HepG2 (cell line): ENCODE results near the gene SPTBN4. TPM values are rescaled to one million over a fixed set of nuclear protein-coding genes. Genes with fewer than 3 reads are reported as not detected.

Experiments used
- ATF7 ChIP-seq, 2 experiments: fragments of 450-650 bp in 1 of 2; sonication (generic) in 1 of 2; formaldehyde crosslinking in 1 of 2; IDR thresholded peaks; 2 replicates each; pipeline versions ENCODE4 v1.4.0 to v1.6.1; 2016 to 2020; ENCODE audit warnings: antibody characterized with exemption in 1 of 2, mild to moderate bottlenecking in 1 of 2, missing genetic modification reagents in 1 of 2
- EHMT2 ChIP-seq: fragments of 200-600 bp; sonication (generic); IDR thresholded peaks from 2 replicates; pipeline ENCODE4 v1.7.0; 2017; ENCODE audit warnings: antibody characterized with exemption, low read depth, low read length, borderline replicate concordance
- KDM1A ChIP-seq: IDR thresholded peaks from 2 replicates; pipeline ENCODE4 v1.6.1; 2016; ENCODE audit warnings: missing compliant biosample characterization
- LCORL ChIP-seq, 2 experiments: fragments of 450-650 bp in 1 of 2; sonication (generic) in 1 of 2; formaldehyde crosslinking in 1 of 2; IDR thresholded peaks; 2 replicates each; pipeline versions ENCODE4 v1.5.0 to v1.6.1; 2017 to 2020; ENCODE audit warnings: antibody characterized with exemption in 1 of 2, missing genetic modification reagents in 1 of 2
- NCOR1 ChIP-seq: fragments of 200-600 bp; sonication (generic); IDR thresholded peaks from 2 replicates; pipeline ENCODE4 v1.7.0; 2017; ENCODE audit warnings: antibody characterized with exemption, low read length, borderline replicate concordance
- RBM39 ChIP-seq: fragments of 200-400 bp; formaldehyde crosslinking; IDR thresholded peaks from one replicate; pipeline ENCODE4 v1.6.1; 2018; ENCODE audit warnings: antibody characterized with exemption, mild to moderate bottlenecking, low read depth, low read length; ENCODE audit not compliant: poor library complexity, severe bottlenecking
- TCF7 ChIP-seq: sonication (generic); IDR thresholded peaks from 2 replicates; pipeline ENCODE4 v1.6.1; 2016; ENCODE audit warnings: antibody characterized with exemption, low read depth
- TOPORS ChIP-seq: sonication (generic); formaldehyde crosslinking; IDR thresholded peaks from 2 replicates; pipeline ENCODE4 v1.8.0; 2023; ENCODE audit warnings: mild to moderate bottlenecking, missing genetic modification reagents
- ZBTB21 ChIP-seq: sonication (generic); formaldehyde crosslinking; IDR thresholded peaks from 2 replicates; pipeline ENCODE4 v1.4.0; 2020; ENCODE audit warnings: missing genetic modification reagents
- ZBTB26 ChIP-seq: IDR thresholded peaks from 2 replicates; pipeline ENCODE4 v1.6.1; 2016; ENCODE audit warnings: missing compliant biosample characterization, missing genetic modification reagents, borderline replicate concordance
- ZFP36L1 ChIP-seq: sonication (generic); formaldehyde crosslinking; IDR thresholded peaks from 2 replicates; pipeline ENCODE4 v1.8.0; 2022; ENCODE audit warnings: mild to moderate bottlenecking, missing genetic modification reagents, moderate library complexity
- ZNF205 ChIP-seq: IDR thresholded peaks from 2 replicates; pipeline ENCODE4 v1.6.1; 2018; ENCODE audit warnings: missing biosample characterization, missing genetic modification reagents
- ZNF318 ChIP-seq: sonication (generic); formaldehyde crosslinking; IDR thresholded peaks from 2 replicates; pipeline ENCODE4 v1.4.0; 2020; ENCODE audit warnings: mild to moderate bottlenecking, missing genetic modification reagents
- ZNF691 ChIP-seq: sonication (generic); formaldehyde crosslinking; IDR thresholded peaks from 2 replicates; pipeline ENCODE4 v1.4.0; 2020; ENCODE audit warnings: missing genetic modification reagents, low read depth, mild to moderate bottlenecking, borderline replicate concordance
- ZNF766 ChIP-seq: sonication (generic); formaldehyde crosslinking; IDR thresholded peaks from 2 replicates; pipeline ENCODE4 v1.5.0; 2020; ENCODE audit warnings: missing genetic modification reagents, borderline replicate concordance
- ZSCAN5A ChIP-seq: sonication (generic); formaldehyde crosslinking; IDR thresholded peaks from 2 replicates; pipeline ENCODE4 v1.8.0; 2022; ENCODE audit warnings: mild to moderate bottlenecking, missing genetic modification reagents, borderline replicate concordance
- polyA plus RNA-seq, 8 experiments: library from polyadenylated mRNA; depleted of rRNA in 3 of 8; stranded (reverse) in 7 of 8; unstranded in 1 of 8; fragments of >200 nt; fragmentation: Illumina TruSeq in 4 of 8; extraction: Trizol in 4 of 8; gene quantifications; 2 replicates each; pipeline versions ENCODE4 v1.2.1 to v1.2.3, GENCODE V29; 2011 to 2016; ENCODE audit warnings: low read depth in 4 of 8, missing spikeins in 1 of 8, mixed read lengths in 1 of 8; ENCODE audit not compliant: insufficient read depth in 1 of 8
- total RNA-seq, 5 experiments: library from RNA; depleted of rRNA; stranded (reverse); fragments of >200 nt; fragmentation: Illumina TruSeq; extraction: Trizol; gene quantifications; 2 replicates each; pipeline ENCODE4 v1.2.3, GENCODE V29; 2016; ENCODE audit warnings: low read depth in 1 of 5

SPTBN4 gene
- total and polyA plus RNA-seq, 2 of the 13 experiments (the other 11 are each of a cell fraction or from before 2014, with no cell fraction given), result 0.11 TPM

- TF ChIP-seq ZBTB26, result peak; percentile 78; the same call in 1 of the 2 replicates
- peak; percentile 36 for TF ChIP-seq RBM39
- TF ChIP-seq EHMT2, result no peak
- no peak for TF ChIP-seq ZNF766 (CRISPR knock-in tag)
- TF ChIP-seq TCF7, result peak; percentile 62
- no peak for TF ChIP-seq ZSCAN5A (CRISPR knock-in tag)
- no peak for TF ChIP-seq ZNF691 (CRISPR knock-in tag)
- TF ChIP-seq NCOR1, result peak; percentile 88
- no peak; the same call in 1 of the 2 replicates for TF ChIP-seq ZBTB21 (CRISPR knock-in tag)
- no peak; the same call in 1 of the 2 replicates for TF ChIP-seq ZNF205 (CRISPR knock-in tag)
- TF ChIP-seq ZFP36L1 (CRISPR knock-in tag), result 0 out of 2 replicates have a peak, but pooled peaks have one; percentile 29
- TF ChIP-seq TOPORS (CRISPR knock-in tag), result 0 out of 2 replicates have a peak, but pooled peaks have one; percentile 57
- no peak for TF ChIP-seq LCORL (IDR thresholded peaks at IDR 0.05)
- peak; percentile 99 for TF ChIP-seq LCORL (CRISPR knock-in tag; IDR thresholded peaks at IDR 0.05)
- TF ChIP-seq KDM1A, result no peak
- TF ChIP-seq ZNF318 (CRISPR knock-in tag), result no peak
- no peak for TF ChIP-seq ATF7 (IDR thresholded peaks at IDR 0.05)
- TF ChIP-seq ATF7 (CRISPR knock-in tag; IDR thresholded peaks at IDR 0.05), result peak; percentile 27; the same call in 1 of the 2 replicates
Measured at GRCh38 chr19:40603389-40604170, 136.8 kb downstream of the SPTBN4 start (continued).
